OCI-LY1 (cell line): ENCODE results near the gene CD33.

Experiments
- H2AFZ ChIP-seq: fragments of 200-600 bp; sonication (generic), shearing (Covaris generic); 2 replicates; pipeline ENCODE4 v1.6.0; 2014; ENCODE audit warnings: antibody characterized with exemption, mild to moderate bottlenecking, low read length
- H3F3A ChIP-seq: fragments of 200-600 bp; sonication (generic), shearing (Covaris generic); 2 replicates; pipeline ENCODE4 v1.6.0; 2014; ENCODE audit warnings: mild to moderate bottlenecking, antibody characterized with exemption, low read length, moderate library complexity; ENCODE audit not compliant: insufficient read depth
- H3K27ac ChIP-seq: fragments of 200-600 bp; sonication (generic); 2 replicates; pipeline ENCODE4 v1.5.1; 2014; ENCODE audit warnings: low read length, mixed run types, mild to moderate bottlenecking, low read depth; ENCODE audit not compliant: poor library complexity, severe bottlenecking
- H3K27me3 ChIP-seq: fragments of 200-600 bp; sonication (generic); 2 replicates; pipeline ENCODE4 v1.6.0; 2014; ENCODE audit warnings: antibody characterized with exemption, mild to moderate bottlenecking, low read length, moderate library complexity; ENCODE audit not compliant: insufficient read depth
- H3K36me3 ChIP-seq: fragments of 200-600 bp; sonication (generic); 2 replicates; pipeline ENCODE4 v1.6.1; 2014; ENCODE audit warnings: mild to moderate bottlenecking, antibody characterized with exemption, low read length, moderate library complexity, mixed read lengths; ENCODE audit not compliant: insufficient read depth
- H3K4me1 ChIP-seq: fragments of 200-600 bp; sonication (generic); 2 replicates; pipeline ENCODE4 v1.5.1; 2014; ENCODE audit warnings: mild to moderate bottlenecking, low read length, moderate library complexity; ENCODE audit not compliant: insufficient read depth, severe bottlenecking
- H3K4me2 ChIP-seq: fragments of 200-600 bp; sonication (generic), shearing (Covaris generic); 2 replicates; pipeline ENCODE4 v1.6.1; 2014; ENCODE audit warnings: low read length
- H3K4me3 ChIP-seq: fragments of 200-600 bp; sonication (generic); 2 replicates; pipeline ENCODE4 v1.5.1; 2014; ENCODE audit warnings: low read length, low read depth, mild to moderate bottlenecking, mixed read lengths; ENCODE audit not compliant: poor library complexity, severe bottlenecking
- H3K79me2 ChIP-seq: fragments of 200-600 bp; shearing (Covaris generic); 2 replicates; pipeline ENCODE4 v1.6.1; 2016; ENCODE audit warnings: mixed run types, low read length, mixed read lengths; ENCODE audit not compliant: insufficient read depth
- H3K9ac ChIP-seq: fragments of 200-600 bp; sonication (generic), shearing (Covaris generic); 2 replicates; pipeline ENCODE4 v1.6.1; 2014; ENCODE audit warnings: mild to moderate bottlenecking, low read length, mixed read lengths
- H3K9me2 ChIP-seq: fragments of 200-600 bp; sonication (generic), shearing (Covaris generic); 2 replicates; pipeline ENCODE4 v1.6.1; 2014; ENCODE audit warnings: low read depth, mild to moderate bottlenecking, low read length, mixed read lengths
- H3K9me3 ChIP-seq: fragments of 200-600 bp; shearing (Covaris generic); 2 replicates; pipeline ENCODE4 v1.6.1; 2014; ENCODE audit warnings: low read length, mixed read lengths
- H4K20me1 ChIP-seq: fragments of 200-600 bp; sonication (generic), shearing (Covaris generic); 2 replicates; pipeline ENCODE4 v1.6.0; 2016; ENCODE audit warnings: mild to moderate bottlenecking, low read length; ENCODE audit not compliant: insufficient read depth
- CTCF ChIP-seq: fragments of 200-600 bp; sonication (generic), shearing (Covaris generic); IDR thresholded peaks from 2 replicates; pipeline ENCODE4 v1.5.1; 2017; ENCODE audit warnings: mild to moderate bottlenecking, antibody characterized with exemption, low read length, moderate library complexity, mixed read lengths
- EZH2 ChIP-seq: fragments of 200-600 bp; sonication (generic), shearing (Covaris generic); IDR thresholded peaks from 2 replicates; pipeline ENCODE4 v1.8.0; 2017; ENCODE audit warnings: borderline replicate concordance, mixed run types, mild to moderate bottlenecking, antibody characterized with exemption, low read length, moderate library complexity, mixed read lengths

Gene CD33

GRCh38 chr19:51183629-51184028 lies 41.3 kb upstream of the CD33 start:
- Histone ChIP-seq H3K9me2 (no peaks in the 10 kb centered on the region), H3F3A (no peaks in the 10 kb centered on the region), H3K27me3 (no peaks in the 10 kb centered on the region), H3K27ac (no peak overlapping the region), H2AFZ (no peak overlapping the region), H3K36me3 (no peaks in the 10 kb centered on the region), H3K79me2 (no peaks in the 10 kb centered on the region), H3K4me3 (no peak overlapping the region), H3K9ac (no peak overlapping the region), H3K9me3 (no peaks in the 10 kb centered on the region), H3K4me1 (no peaks in the 10 kb centered on the region), H3K4me2 (no peak overlapping the region), H4K20me1 (no peaks in the 10 kb centered on the region)
- TF ChIP-seq CTCF (no peak), EZH2 (no peak)

GRCh38 chr19:51185069-51185867 lies 39.6 kb upstream of the CD33 start:
- H3K9ac ChIP-seq: no peak overlapping the region
- no peaks in the 10 kb centered on the region for H3K36me3 ChIP-seq
- H3K27ac ChIP-seq: no peak overlapping the region
- no peaks in the 10 kb centered on the region for H4K20me1 ChIP-seq
- TF ChIP-seq EZH2 (no peak), CTCF (no peak)
- H3F3A ChIP-seq: no peaks in the 10 kb centered on the region
- no peaks in the 10 kb centered on the region for H3K9me2 ChIP-seq
- no peaks in the 10 kb centered on the region for H3K4me1 ChIP-seq
- no peak overlapping the region for H3K4me2 ChIP-seq
- no peaks in the 10 kb centered on the region for H3K79me2 ChIP-seq
- no peaks in the 10 kb centered on the region for H3K9me3 ChIP-seq
- no peaks in the 10 kb centered on the region for H3K27me3 ChIP-seq
- no peak overlapping the region for H2AFZ ChIP-seq
- H3K4me3 ChIP-seq: no peak overlapping the region

GRCh38 chr19:51185868-51186215 lies 39.0 kb upstream of the CD33 start:
- Histone ChIP-seq H3K4me1 (no peaks in the 10 kb centered on the region), H3K4me2 (no peak overlapping the region), H3K79me2 (no peaks in the 10 kb centered on the region), H3K9ac (no peak overlapping the region), H3K27me3 (no peaks in the 10 kb centered on the region), H3F3A (no peaks in the 10 kb centered on the region), H3K36me3 (no peaks in the 10 kb centered on the region), H3K4me3 (no peak overlapping the region), H2AFZ (no peak overlapping the region), H3K9me2 (no peaks in the 10 kb centered on the region), H4K20me1 (no peaks in the 10 kb centered on the region), H3K27ac (no peak overlapping the region), H3K9me3 (no peaks in the 10 kb centered on the region)
- no peak for TF ChIP-seq EZH2
- no peak for TF ChIP-seq CTCF
